HCT116 (cell line): ENCODE results near the gene RILPL1. TPM values are rescaled to one million over a fixed set of nuclear protein-coding genes. Genes with fewer than 3 reads are reported as not detected.
"Not testable (repeated sequence)": the region's sequence is repeated elsewhere in the genome, so short reads cannot be mapped to it uniquely, and the experiment has no call there.

Source experiments
- ATAC-seq: fragments of 200-7000 bp; cut with Tn5 transposase; 2 replicates; pipeline ENCODE4 v1.9.1; 2020; ENCODE audit warnings: mild to moderate bottlenecking, moderate library complexity
- BruUV-seq: library from RNA; stranded (reverse); fragments of 400-500 nt; replicated peaks from 2 replicates; lab custom pipeline; 2021; lab: Mats Ljungman, UMichigan
- CTCF ChIA-PET: fragments of 300-600 bp; sonication (Branson Sonifier 250); formaldehyde crosslinking; loops from one replicate; lab custom pipeline; 2021; ENCODE audit warnings: antibody characterized with exemption; lab: Charles Lee
- POLR2A ChIA-PET: fragments of 300-600, 350-600 bp; sonication (Branson Sonifier 250); formaldehyde crosslinking; loops from one replicate; lab custom pipeline; 2021; ENCODE audit warnings: antibody characterized with exemption; lab: Charles Lee
- RAD21 ChIA-PET, 2 experiments: fragments of 300-600 bp; sonication (Branson Sonifier 250); formaldehyde crosslinking; loops; one replicate each; lab custom pipeline; 2023; ENCODE audit warnings: low total read pairs in 2 of 2; ENCODE audit not compliant: uncharacterized antibody in 2 of 2, unreplicated experiment in 2 of 2, low non-redundant PET in 1 of 2; lab: Charles Lee
- DNase-seq: peaks from one replicate; pipeline ENCODE4 v3.0.0-alpha.2; 2010; ENCODE audit warnings: low read depth, low spot score
- H2AFZ ChIP-seq: fragments of 200-600 bp; shearing (Covaris generic), sonication (generic); 2 replicates; pipeline ENCODE4 v1.6.1; 2017; ENCODE audit warnings: low read depth, mixed run types, mixed read lengths, antibody characterized with exemption, low read length; ENCODE audit not compliant: poor library complexity, severe bottlenecking
- H3K27ac ChIP-seq: 2 replicates; pipeline ENCODE4 v1.5.1; 2012; ENCODE audit warnings: low read depth, low read length
- H3K27me3 ChIP-seq: fragments of 200-600 bp; sonication (generic); 2 replicates; pipeline ENCODE4 v1.6.1; 2016; ENCODE audit warnings: mixed run types, low read length, mixed read lengths; ENCODE audit not compliant: insufficient read depth
- H3K36me3 ChIP-seq, 2 experiments: fragments of 200-500 bp in 1 of 2; fragments of 200-600 bp in 1 of 2; sonication (Bioruptor generic) in 1 of 2; sonication (generic) in 1 of 2; 2 replicates each; pipeline versions ENCODE4 v1.5.1 to v1.6.1; 2014 to 2016; ENCODE audit warnings: low read length in 2 of 2, inconsistent platforms in 1 of 2, mixed read lengths in 1 of 2, mixed run types in 1 of 2; ENCODE audit not compliant: insufficient read depth in 2 of 2, control insufficient read depth in 1 of 2
- H3K4me1 ChIP-seq, 2 experiments: fragments of 200-600 bp in 1 of 2; sonication (generic) in 1 of 2; 2 replicates each; pipeline versions ENCODE4 v1.5.1 to v1.6.1; 2012 to 2017; ENCODE audit warnings: low read length in 2 of 2, inconsistent platforms in 1 of 2, mild to moderate bottlenecking in 1 of 2, mixed read lengths in 1 of 2, mixed run types in 1 of 2, moderate library complexity in 1 of 2; ENCODE audit not compliant: insufficient read depth in 2 of 2, control insufficient read depth in 1 of 2
- H3K4me2 ChIP-seq: fragments of 200-600 bp; sonication (generic); 2 replicates; pipeline ENCODE4 v1.6.1; 2017; ENCODE audit warnings: mixed run types, low read length, mixed read lengths
- H3K4me3 ChIP-seq, 2 experiments: fragments of 200-600 bp in 1 of 2; sonication (generic) in 1 of 2; replicated peaks in 1 of 2; 2 replicates each; pipeline ENCODE4 v1.5.1; 2011 to 2016; ENCODE audit warnings: low read length in 2 of 2, control low read depth in 1 of 2, low read depth in 1 of 2, mild to moderate bottlenecking in 1 of 2, mixed read lengths in 1 of 2, mixed run types in 1 of 2
- H3K79me2 ChIP-seq: fragments of 200-600 bp; sonication (generic); 2 replicates; pipeline ENCODE4 v1.6.1; 2017; ENCODE audit warnings: mild to moderate bottlenecking, mixed run types, low read length, moderate library complexity, mixed read lengths; ENCODE audit not compliant: insufficient read depth
- H3K9ac ChIP-seq: fragments of 200-600 bp; sonication (generic); 2 replicates; pipeline ENCODE4 v1.6.1; 2016; ENCODE audit warnings: low read length, mixed read lengths
- H3K9me2 ChIP-seq: fragments of 200-600 bp; sonication (generic), shearing (Covaris generic); 2 replicates; pipeline ENCODE4 v1.6.1; 2017; ENCODE audit warnings: mixed run types, mild to moderate bottlenecking, moderate library complexity; ENCODE audit not compliant: insufficient read depth
- H3K9me3 ChIP-seq, 2 experiments: fragments of 200-500 bp in 1 of 2; fragments of 200-600 bp in 1 of 2; sonication (Bioruptor generic) in 1 of 2; sonication (generic) in 1 of 2; 2 replicates each; pipeline ENCODE4 v1.6.1; 2014 to 2017; ENCODE audit warnings: low read length in 2 of 2, mixed read lengths in 2 of 2, inconsistent platforms in 1 of 2, low read depth in 1 of 2, mild to moderate bottlenecking in 1 of 2, mixed run types in 1 of 2, moderate library complexity in 1 of 2; ENCODE audit not compliant: control insufficient read depth in 1 of 2, insufficient read depth in 1 of 2
- H4K20me1 ChIP-seq: fragments of 200-600 bp; sonication (generic), shearing (Covaris generic); 2 replicates; pipeline ENCODE4 v1.6.1; 2017; ENCODE audit warnings: mixed run types, mild to moderate bottlenecking, moderate library complexity; ENCODE audit not compliant: insufficient read depth
- CBX3 ChIP-seq: IDR thresholded peaks from 2 replicates; pipeline ENCODE4 v1.6.1; 2012; ENCODE audit warnings: low read depth
- CEBPB ChIP-seq: IDR thresholded peaks from 2 replicates; pipeline ENCODE4 v1.6.1; 2012; ENCODE audit warnings: low read depth
- EGR1 ChIP-seq: IDR thresholded peaks from 2 replicates; pipeline ENCODE4 v1.6.1; 2012; ENCODE audit warnings: low read depth
- ELF1 ChIP-seq: IDR thresholded peaks from 2 replicates; pipeline ENCODE4 v1.6.1; 2012; ENCODE audit warnings: low read depth, borderline replicate concordance
- EZH2phosphoT487 ChIP-seq: fragments of 200-600 bp; IDR thresholded peaks from 2 replicates; pipeline ENCODE4 v1.6.1; 2018; ENCODE audit warnings: antibody characterized with exemption, borderline replicate concordance
- FOSL1 ChIP-seq: IDR thresholded peaks from 2 replicates; pipeline ENCODE4 v1.6.1; 2012; ENCODE audit warnings: low read depth
- POLR2A ChIP-seq: IDR thresholded peaks from 2 replicates; pipeline ENCODE4 v1.7.0; 2011; ENCODE audit warnings: borderline replicate concordance; ENCODE audit not compliant: insufficient read depth, insufficient read length; ENCODE audit errors: extremely low read depth
- POLR2AphosphoS5 ChIP-seq: IDR thresholded peaks from 2 replicates; pipeline ENCODE4 v1.6.1; 2011; ENCODE audit warnings: mild to moderate bottlenecking, low read depth, low read length, moderate library complexity
- RAD21 ChIP-seq: IDR thresholded peaks from 2 replicates; pipeline ENCODE4 v1.6.1; 2012; ENCODE audit warnings: low read depth, mild to moderate bottlenecking
- SIN3A ChIP-seq: IDR thresholded peaks from 2 replicates; pipeline ENCODE4 v1.6.1; 2012; ENCODE audit warnings: low read depth
- SP1 ChIP-seq: IDR thresholded peaks from 2 replicates; pipeline ENCODE4 v1.6.1; 2012; ENCODE audit warnings: low read depth
- YY1 ChIP-seq: IDR thresholded peaks from 2 replicates; pipeline ENCODE4 v1.6.1; 2011; ENCODE audit warnings: low read length, low read depth, moderate library complexity, mild to moderate bottlenecking; ENCODE audit not compliant: insufficient replicate concordance; ENCODE audit errors: extremely low read depth
- ZFX ChIP-seq: fragments of 450-650 bp; IDR thresholded peaks from 2 replicates; pipeline ENCODE4 v1.6.1; 2017
- intact Hi-C: fragments of 100-400 bp; cut with micrococcal nuclease; formaldehyde crosslinking; loops from 2 replicates; pipeline ENCODE4 v1.10.0; 2022
- total RNA-seq: library from RNA; stranded (reverse); gene quantifications from one replicate; pipeline ENCODE4 v1.2.1, GENCODE V29; 2021; ENCODE audit not compliant: unreplicated experiment
- TF ChIP-seq, protein P1 (sequence below): IDR thresholded peaks from 2 replicates; pipeline ENCODE4 v1.6.1; 2011; ENCODE audit warnings: mild to moderate bottlenecking, low read length, moderate library complexity; ENCODE audit not compliant: insufficient replicate concordance; ENCODE audit errors: extremely low read depth
- TF ChIP-seq, protein P2 (sequence below): IDR thresholded peaks from 2 replicates; pipeline ENCODE4 v1.6.1; 2012

Gene RILPL1
- total RNA-seq, 1 experiment from 2014 or later, result 11.8 TPM

GRCh38 chr12:123463174-123463573 lies 70.3 kb downstream of the RILPL1 start:
- CTCF ChIA-PET, result not testable (repeated sequence)

DNA sequence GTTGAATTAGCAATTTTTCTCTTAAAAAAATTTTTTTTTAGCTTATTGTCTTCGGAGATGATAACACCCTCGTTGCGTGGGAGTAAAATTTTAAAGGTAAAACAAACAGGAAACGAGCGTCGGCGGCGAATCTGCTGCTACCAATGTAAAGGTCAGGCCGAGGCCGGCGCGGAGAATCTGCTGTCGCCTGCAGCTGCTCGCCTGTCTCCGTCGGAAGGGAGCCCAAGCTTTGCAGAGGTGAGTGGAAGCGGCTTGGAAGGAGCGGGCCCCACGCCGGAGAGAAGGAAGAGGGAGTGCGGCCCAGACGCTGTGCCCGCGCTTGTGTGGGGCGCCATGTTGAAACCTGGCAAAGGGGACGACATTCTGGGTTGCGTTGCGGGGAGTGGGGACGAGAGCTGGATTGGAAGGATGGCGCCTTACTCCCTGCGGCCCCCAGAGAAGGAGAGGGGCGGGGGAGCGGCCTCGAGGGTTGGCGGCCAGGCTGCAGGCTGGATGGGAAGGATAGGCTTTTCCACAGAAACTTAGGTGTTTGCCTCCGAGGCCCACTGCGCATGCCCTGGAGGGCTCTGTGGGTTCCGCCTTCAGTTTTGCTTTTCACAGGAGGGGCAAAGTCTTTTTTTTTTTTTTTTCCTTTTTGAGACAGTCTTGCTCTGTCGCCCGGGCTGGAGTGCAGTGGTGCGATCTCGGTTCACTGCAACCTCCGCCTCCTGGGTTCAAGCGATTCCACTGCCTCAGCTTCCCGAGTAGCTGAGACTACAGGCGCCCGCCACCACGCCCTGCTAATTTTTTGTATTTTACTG lies 75.3 kb downstream of the RILPL1 start, which contains the start of gene SNRNP35:
SNRNP35 (plus strand) TSS at position 160 of the 800 bp plus-strand sequence. CDS start 7,402 bp downstream, outside the sequence.
- Histone ChIP-seq H3K4me1 (peaks cover 4 to 6% of the 10 kb centered on the region in 2 experiments; a peak in 2 of 4 replicates), H3K4me2 (peak within 1 kb of the TSS; percentile 82), H3K79me2 (peaks cover 26% of the 10 kb centered on the region), H2AFZ (peak within 1 kb of the TSS; percentile 68), H3K9me2 (no peaks in the 10 kb centered on the region), H3K4me3 (peak within 1 kb of the TSS; percentile 75 to 82), H3K9ac (peak within 1 kb of the TSS; percentile 87), H3K27ac (peak within 1 kb of the TSS; percentile 98), H3K27me3 (no peaks in the 10 kb centered on the region), H3K36me3 (no peaks in the 10 kb centered on the region), H3K9me3 (no peaks in the 10 kb centered on the region), H4K20me1 (no peaks in the 10 kb centered on the region)
- BruUV-seq, result TSS peak; percentile 85
- CTCF ChIA-PET, result no interaction called here
- no peak for TF ChIP-seq FOSL1
- peak; percentile 82; the same call in 1 of the 2 replicates for TF ChIP-seq ZFX
- no peak for TF ChIP-seq SP1
- peak; percentile 69 for TF ChIP-seq POLR2AphosphoS5
- TF ChIP-seq, protein P1, sequence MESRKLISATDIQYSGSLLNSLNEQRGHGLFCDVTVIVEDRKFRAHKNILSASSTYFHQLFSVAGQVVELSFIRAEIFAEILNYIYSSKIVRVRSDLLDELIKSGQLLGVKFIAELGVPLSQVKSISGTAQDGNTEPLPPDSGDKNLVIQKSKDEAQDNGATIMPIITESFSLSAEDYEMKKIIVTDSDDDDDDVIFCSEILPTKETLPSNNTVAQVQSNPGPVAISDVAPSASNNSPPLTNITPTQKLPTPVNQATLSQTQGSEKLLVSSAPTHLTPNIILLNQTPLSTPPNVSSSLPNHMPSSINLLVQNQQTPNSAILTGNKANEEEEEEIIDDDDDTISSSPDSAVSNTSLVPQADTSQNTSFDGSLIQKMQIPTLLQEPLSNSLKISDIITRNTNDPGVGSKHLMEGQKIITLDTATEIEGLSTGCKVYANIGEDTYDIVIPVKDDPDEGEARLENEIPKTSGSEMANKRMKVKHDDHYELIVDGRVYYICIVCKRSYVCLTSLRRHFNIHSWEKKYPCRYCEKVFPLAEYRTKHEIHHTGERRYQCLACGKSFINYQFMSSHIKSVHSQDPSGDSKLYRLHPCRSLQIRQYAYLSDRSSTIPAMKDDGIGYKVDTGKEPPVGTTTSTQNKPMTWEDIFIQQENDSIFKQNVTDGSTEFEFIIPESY, result no peak
- TF ChIP-seq, protein P2, sequence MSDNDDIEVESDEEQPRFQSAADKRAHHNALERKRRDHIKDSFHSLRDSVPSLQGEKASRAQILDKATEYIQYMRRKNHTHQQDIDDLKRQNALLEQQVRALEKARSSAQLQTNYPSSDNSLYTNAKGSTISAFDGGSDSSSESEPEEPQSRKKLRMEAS, result peak; percentile 77
- TF ChIP-seq YY1, result peak; percentile 95
- TF ChIP-seq RAD21, result no peak
- TF ChIP-seq EZH2phosphoT487, result no peak
- TF ChIP-seq CBX3, result no peak
- peak; percentile 83 for TF ChIP-seq EGR1
- TF ChIP-seq ELF1, result no peak
- no peak for TF ChIP-seq SIN3A
- TF ChIP-seq CEBPB, result no peak
- peak; percentile 57 for TF ChIP-seq POLR2A
- DNase-seq (peak; percentile 68), ATAC-seq (peak; percentile 81)
- RAD21 ChIA-PET, result no interaction called here
- POLR2A ChIA-PET, result interaction anchor here (0.7 to 2.0 kb wide), 2 partner anchors 93 to 824 kb away, joined by 4 to 6 read pairs; no protein-coding TSS in a partner anchor
- intact Hi-C loops, result loop anchor here (5.0 kb wide), 1 partner anchor 124 kb away; the partner anchor contains the start of gene TMED2

More at GRCh38 chr12:123463174-123463573, 70.3 kb downstream of the RILPL1 start:
- H3K4me2 ChIP-seq, H3K9ac ChIP-seq, H3K27me3 ChIP-seq, H3K27ac ChIP-seq, H2AFZ ChIP-seq, H3K36me3 ChIP-seq, POLR2A ChIA-PET, H3K9me2 ChIP-seq, BruUV-seq, ATAC-seq, H3K4me3 ChIP-seq, DNase-seq, H4K20me1 ChIP-seq, H3K4me1 ChIP-seq, intact Hi-C loops, H3K9me3 ChIP-seq: not testable (repeated sequence)
- H3K79me2 ChIP-seq, result peaks cover 31% of the 10 kb centered on the region
- RAD21 ChIA-PET, result interaction anchor here in 1 of 2 experiments (0.6 kb wide), 1 partner anchor 121 kb away, joined by 5 read pairs; the partner anchor contains the start of gene TMED2
